SK-N-SH treated with all-trans-retinoic acid at 6 μM for 48 hours (cell line): Measurements from ENCODE around the gene ST3GAL3.

Source experiments
- ATAC-seq: fragments of 200-7000 bp; cut with Tn5 transposase; 3 replicates; pipeline ENCODE4 v1.9.1; 2020; ENCODE audit warnings: mild to moderate bottlenecking, moderate library complexity
- ARNTL ChIP-seq: fragments of 450-650 bp; formaldehyde crosslinking; IDR thresholded peaks from 2 replicates; pipeline ENCODE4 v1.5.0; 2020; ENCODE audit warnings: low read depth, mild to moderate bottlenecking, moderate library complexity, borderline replicate concordance
- BACH2 ChIP-seq: fragments of 250-450 bp; sonication (Bioruptor Pico); IDR thresholded peaks from 2 replicates; pipeline ENCODE4 v1.9.0; 2021; ENCODE audit warnings: mild to moderate bottlenecking, borderline replicate concordance
- CREB5 ChIP-seq: fragments of 250-450 bp; sonication (Bioruptor Pico); IDR thresholded peaks from 2 replicates; pipeline ENCODE4 v1.5.1; 2020; ENCODE audit warnings: low read depth, mild to moderate bottlenecking, moderate library complexity
- CSDC2 ChIP-seq: fragments of 250-450 bp; sonication (Bioruptor Pico); IDR thresholded peaks from 2 replicates; pipeline ENCODE4 v1.5.0; 2020; ENCODE audit warnings: mild to moderate bottlenecking, moderate library complexity
- CSRNP3 ChIP-seq: fragments of 250-450 bp; sonication (Bioruptor Pico); IDR thresholded peaks from 2 replicates; pipeline ENCODE4 v1.5.1; 2021; ENCODE audit warnings: mild to moderate bottlenecking, moderate library complexity
- ESRRG ChIP-seq: fragments of 250-450 bp; sonication (Bioruptor Pico); IDR thresholded peaks from 2 replicates; pipeline ENCODE4 v1.6.1; 2021; ENCODE audit warnings: mild to moderate bottlenecking
- GLIS3 ChIP-seq: fragments of 250-450 bp; sonication (Bioruptor Pico); IDR thresholded peaks from 2 replicates; pipeline ENCODE4 v1.5.0; 2020; ENCODE audit warnings: mild to moderate bottlenecking, moderate library complexity
- ISL1 ChIP-seq: fragments of 250-450 bp; sonication (Bioruptor Pico); IDR thresholded peaks from 2 replicates; pipeline ENCODE4 v2.1.2; 2022; ENCODE audit warnings: mild to moderate bottlenecking, moderate library complexity
- OSR1 ChIP-seq: fragments of 250-450 bp; sonication (Bioruptor Pico); IDR thresholded peaks from 2 replicates; pipeline ENCODE4 v1.8.0; 2022; ENCODE audit warnings: moderate library complexity, mild to moderate bottlenecking, inconsistent platforms
- PPARA ChIP-seq: fragments of 250-450 bp; sonication (Bioruptor Pico); IDR thresholded peaks from 2 replicates; pipeline ENCODE4 v1.5.0; 2020; ENCODE audit warnings: mild to moderate bottlenecking, borderline replicate concordance
- RARB ChIP-seq: fragments of 250-450 bp; sonication (Bioruptor Pico); IDR thresholded peaks from 2 replicates; pipeline ENCODE4 v1.8.0; 2021; ENCODE audit warnings: mild to moderate bottlenecking, moderate library complexity
- SNAI2 ChIP-seq: fragments of 250-450 bp; sonication (Bioruptor Pico); IDR thresholded peaks from 2 replicates; pipeline ENCODE4 v1.5.0; 2020; ENCODE audit warnings: mild to moderate bottlenecking, moderate library complexity
- TCF4 ChIP-seq: fragments of 250-450 bp; sonication (Bioruptor Pico); IDR thresholded peaks from 2 replicates; pipeline ENCODE4 v1.8.0; 2021; ENCODE audit warnings: mild to moderate bottlenecking, moderate library complexity, borderline replicate concordance
- TOX ChIP-seq: fragments of 250-450 bp; sonication (Bioruptor Pico); IDR thresholded peaks from 2 replicates; pipeline ENCODE4 v1.8.0; 2021; ENCODE audit warnings: mild to moderate bottlenecking, moderate library complexity, borderline replicate concordance
- TSHZ2 ChIP-seq: fragments of 250-450 bp; sonication (Bioruptor Pico); IDR thresholded peaks from 2 replicates; pipeline ENCODE4 v1.5.0; 2020; ENCODE audit warnings: mild to moderate bottlenecking, moderate library complexity
- ZC3H10 ChIP-seq: fragments of 250-450 bp; sonication (Bioruptor Pico); IDR thresholded peaks from 2 replicates; pipeline ENCODE4 v1.5.1; 2021; ENCODE audit warnings: mild to moderate bottlenecking, moderate library complexity
- ZFP3 ChIP-seq: fragments of 250-450 bp; sonication (Bioruptor Pico); IDR thresholded peaks from 2 replicates; pipeline ENCODE4 v1.5.0; 2020; ENCODE audit warnings: mild to moderate bottlenecking, moderate library complexity
- ZFP30 ChIP-seq: fragments of 450-650 bp; formaldehyde crosslinking; IDR thresholded peaks from 2 replicates; pipeline ENCODE4 v1.5.0; 2022; ENCODE audit warnings: mild to moderate bottlenecking, moderate library complexity
- ZNF70 ChIP-seq: fragments of 450-650 bp; formaldehyde crosslinking; IDR thresholded peaks from 2 replicates; pipeline ENCODE4 v1.5.0; 2020; ENCODE audit warnings: mild to moderate bottlenecking, moderate library complexity
- ZNF8 ChIP-seq: fragments of 450-650 bp; formaldehyde crosslinking; IDR thresholded peaks from 2 replicates; pipeline ENCODE4 v1.5.0; 2020; ENCODE audit warnings: mild to moderate bottlenecking, moderate library complexity

ST3GAL3 gene

GRCh38 chr1:43954036-43954435 is 246.7 kb downstream of the ST3GAL3 start:
- ATAC-seq, result no peak
- TF ChIP-seq ZFP30 (CRISPR knock-in tag) (no peak), TOX (CRISPR knock-in tag) (no peak), SNAI2 (no peak), CSRNP3 (no peak), PPARA (CRISPR knock-in tag) (no peak), ZNF8 (CRISPR knock-in tag) (no peak), OSR1 (CRISPR knock-in tag) (no peak), ESRRG (CRISPR knock-in tag) (no peak), ARNTL (CRISPR knock-in tag) (no peak)

GRCh38 chr1:43956234-43956633 is 248.9 kb downstream of the ST3GAL3 start:
- no peak for TF ChIP-seq ZFP3 (CRISPR knock-in tag)
- no peak for TF ChIP-seq ESRRG (CRISPR knock-in tag)
- TF ChIP-seq TSHZ2 (CRISPR knock-in tag), result no peak
- no peak for TF ChIP-seq PPARA (CRISPR knock-in tag)
- no peak for ATAC-seq

GRCh38 chr1:43957407-43958040 is 250.2 kb downstream of the ST3GAL3 start:
- no peak for ATAC-seq
- TF ChIP-seq GLIS3 (CRISPR knock-in tag) (no peak), SNAI2 (no peak), TSHZ2 (CRISPR knock-in tag) (no peak), ESRRG (CRISPR knock-in tag) (no peak), PPARA (CRISPR knock-in tag) (no peak), BACH2 (CRISPR knock-in tag) (no peak), ZNF70 (CRISPR knock-in tag) (no peak), CREB5 (CRISPR knock-in tag) (no peak), TOX (CRISPR knock-in tag) (no peak), CSDC2 (CRISPR knock-in tag) (no peak)

- ATAC-seq, result no peak
- no peak for TF ChIP-seq TSHZ2 (CRISPR knock-in tag)
- TF ChIP-seq ZC3H10 (CRISPR knock-in tag), result no peak
- TF ChIP-seq GLIS3 (CRISPR knock-in tag), result no peak
- TF ChIP-seq TCF4, result no peak
- no peak for TF ChIP-seq ZFP3 (CRISPR knock-in tag)
- TF ChIP-seq CREB5 (CRISPR knock-in tag), result no peak
- TF ChIP-seq ZFP30 (CRISPR knock-in tag), result no peak
- no peak for TF ChIP-seq ISL1 (CRISPR knock-in tag)
- no peak for TF ChIP-seq ZNF70 (CRISPR knock-in tag)
- no peak for TF ChIP-seq ARNTL (CRISPR knock-in tag)
- no peak for TF ChIP-seq BACH2 (CRISPR knock-in tag)
- TF ChIP-seq ESRRG (CRISPR knock-in tag), result no peak
- no peak for TF ChIP-seq CSDC2 (CRISPR knock-in tag)
- TF ChIP-seq RARB, result no peak
Observed at GRCh38 chr1:43958351-43959255, 251.3 kb downstream of the ST3GAL3 start.
